Liver (tissue), 3 donors: ENCODE results near the gene RPL23.

ENCODE experiments used
- CTCF ChIP-seq: fragments of 150-350 bp; IDR thresholded peaks from 2 replicates; pipeline ENCODE4 v1.5.1; 2017; ENCODE audit warnings: improper control_type of control experiment, low read depth, low read length; ENCODE audit not compliant: missing input control
- FOXA2 ChIP-seq: IDR thresholded peaks from 2 replicates; pipeline ENCODE4 v1.6.1; 2016; ENCODE audit warnings: antibody characterized with exemption
- HNF4A ChIP-seq, 2 donors: conservative IDR thresholded peaks; 2 replicates each; pipeline ENCODE4 v1.6.1; 2016; ENCODE audit warnings: antibody characterized with exemption in 2 of 2, mild to moderate bottlenecking in 2 of 2
- HNF4G ChIP-seq: IDR thresholded peaks from 2 replicates; pipeline ENCODE4 v1.6.1; 2016; ENCODE audit warnings: antibody characterized with exemption
- JUND ChIP-seq, 2 donors: IDR thresholded peaks; 2 replicates each; pipeline ENCODE4 v1.6.1; 2016; ENCODE audit warnings: antibody characterized with exemption in 2 of 2
- donor health status: healthy.
- donor health status: healthy.

DNA sequence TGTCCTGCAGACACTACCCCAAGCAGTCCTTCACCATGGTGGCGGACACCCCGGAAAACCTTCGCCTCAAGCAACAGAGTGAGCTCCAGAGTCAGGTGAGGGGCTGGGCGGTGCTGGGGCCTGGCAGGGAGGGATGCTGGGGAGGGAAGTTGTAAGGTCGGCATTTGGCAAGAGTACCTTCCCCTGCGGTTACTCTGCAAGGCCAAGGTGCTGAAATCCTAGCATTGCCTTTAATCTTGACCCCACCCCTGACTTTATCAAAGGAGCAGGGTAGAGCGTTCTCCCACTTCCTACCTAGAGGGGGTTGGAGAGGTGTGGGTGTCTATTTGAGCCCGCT, 36.9 kb upstream of the RPL23 start:
- no peak for TF ChIP-seq FOXA2
- TF ChIP-seq JUND (IDR thresholded peaks at IDR 0.05) = no peak
- TF ChIP-seq HNF4G = no peak
- TF ChIP-seq HNF4A (conservative IDR thresholded peaks at IDR 0.05) = no peak
- no peak for TF ChIP-seq CTCF
